Testis (tissue), 3 donors: Measurements from ENCODE around the gene PDGFRB. TPM values are rescaled to one million over a fixed set of nuclear protein-coding genes. Genes with fewer than 3 reads are reported as not detected.
A peak's percentile ranks its signal among the peaks of the same experiment; 100 is the strongest.

Experiments
- DNase-seq: peaks from one replicate; pipeline ENCODE4 v3.0.0-alpha.2; 2019
- H3K27ac ChIP-seq, 2 donors: fragments of 200-600 bp; sonication (generic); one replicate each; pipeline ENCODE4 v1.5.1; 2019
- H3K27me3 ChIP-seq: fragments of 200-600 bp; sonication (generic); one replicate; pipeline ENCODE4 v1.5.1; 2019
- H3K36me3 ChIP-seq: fragments of 200-600 bp; sonication (generic); one replicate; pipeline ENCODE4 v1.5.1; 2017; ENCODE audit warnings: low read depth; ENCODE audit errors: missing control alignments
- H3K4me1 ChIP-seq: fragments of 200-600 bp; sonication (generic); one replicate; pipeline ENCODE4 v1.5.1; 2019
- H3K4me3 ChIP-seq, 2 donors: fragments of 200-600 bp; sonication (generic); one replicate each; pipeline ENCODE4 v1.5.1; 2017 to 2019
- H3K9me3 ChIP-seq: fragments of 200-600 bp; sonication (generic); one replicate; pipeline ENCODE4 v1.5.1; 2017
- POLR2A ChIP-seq: fragments of 450-650 bp; IDR thresholded peaks from one replicate; pipeline ENCODE4 v1.6.1; 2017; ENCODE audit warnings: antibody characterized with exemption, mild to moderate bottlenecking, moderate library complexity
- WGBS, 2 donors: methylation state at CpG; one replicate each; pipeline ENCODE4 v1.1.5; 2018; 5-methylcytosine and 5-hydroxymethylcytosine counted together
- intact Hi-C: fragments of 100-400 bp; cut with DNase I; formaldehyde crosslinking; loops from one replicate; pipeline ENCODE4 v1.15.1; 2023; ENCODE audit warnings: low total_unique reads
- polyA plus RNA-seq: library from polyadenylated mRNA; stranded (reverse); fragments of 350-450 nt; fragmentation: Illumina TruSeq; extraction: RNeasy Lipid Tissue Mini Kit (QIAGEN cat#74804); gene quantifications from one replicate; pipeline ENCODE4 v1.2.3, GENCODE V29; 2014; ENCODE audit warnings: low read depth, low replicate concordance; ENCODE audit not compliant: insufficient read depth
- total RNA-seq, 2 donors: library from RNA; depleted of rRNA; stranded (reverse); fragments of >200 nt; gene quantifications; one replicate each; pipeline ENCODE4 v1.2.3, GENCODE V29; 2016
- TF ChIP-seq, protein P1 (sequence below), 3 experiments: fragments of 450-650 bp in 2 of 3; fragments of 200-600 bp in 1 of 3; sonication (generic) in 1 of 3; IDR thresholded peaks; one replicate each; pipeline ENCODE4 v1.5.1; 2016 to 2019; ENCODE audit warnings: antibody characterized with exemption in 3 of 3, mild to moderate bottlenecking in 2 of 3, moderate library complexity in 1 of 3

The PDGFRB gene
- total and polyA plus RNA-seq, 3 donors from 2014 or later, result 61.6 to 87.0 (median 71.2) TPM

DNA sequence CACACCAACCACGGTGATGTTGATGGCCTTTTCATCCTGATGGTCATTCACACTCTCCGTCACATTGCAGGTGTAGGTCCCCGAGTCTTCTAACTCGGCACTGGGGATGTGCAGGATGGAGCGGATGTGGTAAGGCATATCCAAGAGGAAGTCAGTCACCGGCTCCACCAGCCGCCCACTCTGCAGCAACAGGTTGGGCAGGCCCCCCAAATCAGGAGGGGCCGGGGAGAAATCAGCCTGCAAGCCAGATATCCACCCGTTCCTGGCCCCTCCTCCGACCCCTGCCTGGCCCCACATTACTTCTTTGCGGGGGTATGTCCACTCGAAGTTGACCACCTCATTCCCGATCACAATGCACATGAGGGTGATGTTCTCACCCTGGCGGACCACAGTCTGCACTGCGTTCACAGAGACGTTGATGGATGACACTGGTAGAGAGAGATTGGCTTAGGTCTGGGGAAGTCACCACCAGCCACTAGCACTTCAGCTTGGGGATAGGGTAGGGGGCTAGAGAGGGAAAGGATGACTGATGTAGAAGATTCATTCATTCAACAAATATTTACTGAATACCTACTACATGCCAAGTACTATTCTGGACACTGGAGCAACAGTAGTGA is 22.0 kb downstream of the PDGFRB start:
- Histone ChIP-seq H3K9me3 (no peaks in the 10 kb centered on the region), H3K27me3 (no peaks in the 10 kb centered on the region), H3K27ac (peak overlapping the region in 1 of 2 donors; percentile 76), H3K36me3 (no peaks in the 10 kb centered on the region), H3K4me1 (peaks cover 44% of the 10 kb centered on the region), H3K4me3 (no peak overlapping the region)
- intact Hi-C loops, result no loop called here
- WGBS, 2 donors, result 75 to 77% methylated on average over 16 of the region's 16 CpGs
- no peak for TF ChIP-seq POLR2A
- TF ChIP-seq, protein P1, sequence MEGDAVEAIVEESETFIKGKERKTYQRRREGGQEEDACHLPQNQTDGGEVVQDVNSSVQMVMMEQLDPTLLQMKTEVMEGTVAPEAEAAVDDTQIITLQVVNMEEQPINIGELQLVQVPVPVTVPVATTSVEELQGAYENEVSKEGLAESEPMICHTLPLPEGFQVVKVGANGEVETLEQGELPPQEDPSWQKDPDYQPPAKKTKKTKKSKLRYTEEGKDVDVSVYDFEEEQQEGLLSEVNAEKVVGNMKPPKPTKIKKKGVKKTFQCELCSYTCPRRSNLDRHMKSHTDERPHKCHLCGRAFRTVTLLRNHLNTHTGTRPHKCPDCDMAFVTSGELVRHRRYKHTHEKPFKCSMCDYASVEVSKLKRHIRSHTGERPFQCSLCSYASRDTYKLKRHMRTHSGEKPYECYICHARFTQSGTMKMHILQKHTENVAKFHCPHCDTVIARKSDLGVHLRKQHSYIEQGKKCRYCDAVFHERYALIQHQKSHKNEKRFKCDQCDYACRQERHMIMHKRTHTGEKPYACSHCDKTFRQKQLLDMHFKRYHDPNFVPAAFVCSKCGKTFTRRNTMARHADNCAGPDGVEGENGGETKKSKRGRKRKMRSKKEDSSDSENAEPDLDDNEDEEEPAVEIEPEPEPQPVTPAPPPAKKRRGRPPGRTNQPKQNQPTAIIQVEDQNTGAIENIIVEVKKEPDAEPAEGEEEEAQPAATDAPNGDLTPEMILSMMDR (IDR thresholded peaks at IDR 0.05), result no peak
- DNase-seq, result no peak

DNA sequence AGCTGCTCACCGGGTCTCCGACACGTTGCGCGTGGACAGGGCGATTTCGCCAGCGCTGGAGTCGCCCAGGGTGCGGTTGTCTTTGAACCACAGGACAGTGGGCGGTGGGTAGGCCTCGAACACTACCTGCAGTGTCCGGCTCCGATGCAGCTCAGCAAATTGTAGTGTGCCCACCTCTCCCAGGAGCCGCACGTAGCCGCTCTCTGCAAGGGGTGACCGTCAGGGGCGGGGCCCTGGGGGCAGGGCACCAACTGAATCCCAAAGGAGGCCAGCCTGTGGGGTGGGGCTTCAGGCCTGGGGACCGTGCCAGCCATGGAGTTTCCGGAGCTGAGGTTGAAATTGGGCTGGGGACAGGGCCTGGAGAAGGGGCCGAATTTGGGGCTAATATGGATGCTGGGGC is 22.9 kb downstream of the PDGFRB start:
- H3K4me3 ChIP-seq, result no peak overlapping the region
- no peaks in the 10 kb centered on the region for H3K27me3 ChIP-seq
- WGBS, 2 donors, result 83% methylated on average over 19 to 22 of the region's 22 CpGs
- no peak for DNase-seq
- H3K27ac ChIP-seq, result peak overlapping the region; percentile 18 to 76
- intact Hi-C loops, result no loop called here
- no peaks in the 10 kb centered on the region for H3K36me3 ChIP-seq
- no peaks in the 10 kb centered on the region for H3K9me3 ChIP-seq
- peaks cover 39% of the 10 kb centered on the region for H3K4me1 ChIP-seq
- TF ChIP-seq, protein P1 (IDR thresholded peaks at IDR 0.05), result no peak
- TF ChIP-seq POLR2A, result no peak

DNA sequence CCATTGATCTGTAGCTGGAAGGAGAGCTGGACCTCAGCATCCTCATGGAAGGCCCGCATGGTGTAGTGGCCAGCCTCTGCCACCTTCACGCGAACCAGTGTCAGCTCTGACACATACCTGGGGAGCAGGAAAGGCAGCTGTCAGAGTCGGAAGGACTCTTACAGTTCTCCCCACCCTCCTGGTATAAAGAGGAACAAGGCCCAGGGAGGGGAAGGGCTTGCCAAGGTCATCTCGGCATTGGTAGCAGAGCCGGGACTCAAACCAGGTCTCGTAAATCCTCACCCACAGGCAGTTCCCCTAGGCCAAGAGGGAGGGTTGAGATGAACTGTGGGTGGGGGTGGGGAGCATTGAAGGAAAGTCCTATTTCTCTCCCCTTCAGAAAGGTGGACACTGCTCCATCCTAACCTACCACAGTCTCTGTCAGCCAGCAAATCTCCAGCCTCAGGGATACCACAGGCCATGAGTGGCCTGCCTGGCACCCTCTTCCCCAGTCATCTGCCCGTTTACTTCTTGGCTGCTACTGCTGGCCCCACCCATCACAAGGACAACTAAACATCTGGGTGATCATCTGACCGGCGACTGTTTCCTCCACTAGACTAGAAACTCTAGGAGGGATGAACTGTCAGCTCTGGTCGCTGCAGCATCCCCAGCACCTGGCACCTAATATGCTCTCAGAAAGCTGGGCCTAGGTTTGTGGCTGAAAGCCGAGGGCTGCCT is 23.5 kb downstream of the PDGFRB start:
- WGBS, 2 donors, result 52 to 56% methylated on average over 11 to 12 of the region's 12 CpGs
- H3K9me3 ChIP-seq, result no peaks in the 10 kb centered on the region
- peaks cover 33% of the 10 kb centered on the region for H3K4me1 ChIP-seq
- intact Hi-C loops, result no loop called here
- TF ChIP-seq, protein P1 (IDR thresholded peaks at IDR 0.05), result no peak
- no peak for TF ChIP-seq POLR2A
- peak overlapping the region; percentile 18 to 76 for H3K27ac ChIP-seq
- peak; percentile 51 for DNase-seq
- H3K36me3 ChIP-seq, result no peaks in the 10 kb centered on the region
- H3K27me3 ChIP-seq, result no peaks in the 10 kb centered on the region
- no peak overlapping the region for H3K4me3 ChIP-seq

DNA sequence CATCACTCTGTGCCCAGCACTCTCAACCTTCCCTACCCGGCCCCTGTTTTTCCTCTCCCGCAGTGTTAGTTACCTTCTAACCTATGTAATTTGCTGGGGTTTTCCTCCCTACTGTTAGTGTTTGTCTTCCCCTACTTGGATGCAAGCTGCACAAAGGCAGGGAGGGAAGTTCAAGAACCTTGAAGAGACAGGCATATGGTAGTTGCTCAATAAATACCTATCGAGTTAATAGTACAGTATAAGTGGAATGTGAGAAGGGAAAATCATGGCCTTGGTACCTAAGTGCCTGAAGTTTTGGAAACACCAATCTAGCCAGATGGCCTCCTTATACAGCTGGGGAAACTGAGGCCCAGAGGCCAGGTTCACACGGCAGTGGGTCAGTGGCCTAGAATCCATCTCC is 24.2 kb downstream of the PDGFRB start:
- Histone ChIP-seq H3K4me1 (peaks cover 27% of the 10 kb centered on the region), H3K9me3 (no peaks in the 10 kb centered on the region), H3K27me3 (no peaks in the 10 kb centered on the region), H3K36me3 (no peaks in the 10 kb centered on the region), H3K27ac (peak overlapping the region; percentile 18 to 76), H3K4me3 (no peak overlapping the region)
- 71 to 79% methylated on average over 4 of the region's 4 CpGs for WGBS, 2 donors
- TF ChIP-seq POLR2A, result no peak
- TF ChIP-seq, protein P1 (IDR thresholded peaks at IDR 0.05), result no peak
- no peak for DNase-seq
- intact Hi-C loops, result no loop called here
